Measurements from ENCODE around the gene SCAI. TPM values are rescaled to one million over a fixed set of nuclear protein-coding genes. Genes with fewer than 3 reads are reported as not detected.
"Not testable (repeated sequence)": the region's sequence is repeated elsewhere in the genome, so short reads cannot be mapped to it uniquely, and the experiment has no call there.

The SCAI gene
- total RNA-seq, 1 donor from 2014 or later = 10.0 TPM

DNA sequence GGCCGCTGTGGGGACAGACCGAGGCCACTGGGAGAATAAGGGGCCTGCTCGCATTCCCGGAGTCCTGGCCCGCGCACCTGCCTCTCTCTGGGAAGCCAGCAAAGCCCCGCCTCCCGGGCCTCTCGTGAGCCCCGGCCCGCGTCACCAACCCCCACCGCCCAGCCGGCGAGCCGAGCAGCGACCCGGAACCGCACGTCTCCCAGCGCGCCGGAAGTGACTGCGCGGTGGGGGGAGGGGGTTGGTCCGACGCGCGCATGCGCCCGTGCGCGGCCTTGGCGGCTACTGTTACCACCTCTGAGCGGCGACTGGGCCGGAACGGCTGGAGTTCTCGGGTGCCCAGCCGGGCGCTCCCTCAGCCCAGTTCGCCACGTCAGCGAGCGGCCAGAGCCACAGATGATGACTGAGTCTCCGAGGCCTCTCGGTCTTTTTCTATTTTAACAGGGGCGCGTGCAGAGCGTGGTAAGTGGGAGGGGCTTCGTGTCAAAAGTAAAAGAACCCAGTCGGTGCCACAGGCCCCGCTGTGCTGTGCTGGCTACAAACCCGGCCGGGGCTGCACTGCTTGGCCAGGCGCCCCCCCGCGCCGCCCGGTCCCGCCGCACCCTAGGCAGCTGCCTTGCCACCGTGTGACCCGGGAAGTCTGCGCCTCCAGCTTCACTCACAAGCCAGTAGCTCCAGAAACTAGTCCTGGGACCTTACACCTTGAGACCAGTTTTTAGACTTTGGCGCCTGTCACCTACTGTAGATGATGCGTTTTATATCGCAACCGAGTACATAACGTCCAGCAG lies 202.2 kb downstream of the SCAI start, which contains the start of gene GOLGA1:
GOLGA1 (minus strand) TSS at position 190 of the 785 bp plus-strand sequence. CDS start 2,372 bp downstream, outside the sequence.
- peak; percentile 92 for DNase-seq (ENCODE audit: low spot score)
- intact Hi-C loops (cut with micrococcal nuclease) = loop anchor here (1.0 to 5.0 kb wide), 9 partner anchors 71 to 320 kb away; partner anchors contain the start of genes ARPC5L, GAPVD1, HSPA5 and PPP6C
- Mint-ChIP-seq H3K4me3 (peak within 1 kb of the TSS; percentile 94), H3K36me3 (ENCODE audit: low read depth) (peaks cover 6% of the 10 kb centered on the region), H3K27ac (peak within 1 kb of the TSS; percentile 99), H3K4me1 (ENCODE audit: low read depth) (peaks cover 29% of the 10 kb centered on the region), H3K9me3 (no peaks in the 10 kb centered on the region), H3K27me3 (ENCODE audit: insufficient read depth) (no peaks in the 10 kb centered on the region)

DNA sequence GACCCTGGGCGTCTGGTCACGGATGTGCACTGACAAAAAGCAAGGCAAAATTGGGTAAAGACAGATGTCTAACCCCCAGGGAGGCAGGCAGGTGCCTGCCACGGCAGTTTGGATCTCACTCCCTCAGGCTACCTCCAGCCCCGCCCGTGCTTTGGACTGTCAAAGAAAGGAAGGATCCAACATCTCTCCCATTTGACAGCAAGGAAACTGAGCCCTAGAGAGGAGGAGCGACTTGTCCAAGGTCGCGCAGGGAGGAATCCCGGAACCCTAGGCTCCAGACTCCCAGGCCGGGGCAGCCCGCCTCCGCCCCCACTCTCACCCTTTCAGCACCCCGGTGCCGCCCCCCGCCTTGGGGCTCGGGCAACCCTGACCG lies 202.8 kb downstream of the SCAI start:
- H3K9me3 Mint-ChIP-seq = no peaks in the 10 kb centered on the region
- no peak for DNase-seq (ENCODE audit: low spot score)
- H3K27ac Mint-ChIP-seq = peak overlapping the region; percentile 99
- peaks cover 11% of the 10 kb centered on the region for H3K36me3 Mint-ChIP-seq (ENCODE audit: low read depth)
- intact Hi-C loops (cut with micrococcal nuclease) = loop anchor here (2.0 to 5.0 kb wide), 2 partner anchors 187 to 300 kb away; partner anchors contain the start of gene HSPA5
- H3K4me3 Mint-ChIP-seq = peak overlapping the region; percentile 94
- no peaks in the 10 kb centered on the region for H3K27me3 Mint-ChIP-seq (ENCODE audit: insufficient read depth)
- H3K4me1 Mint-ChIP-seq (ENCODE audit: low read depth) = peaks cover 29% of the 10 kb centered on the region

DNA sequence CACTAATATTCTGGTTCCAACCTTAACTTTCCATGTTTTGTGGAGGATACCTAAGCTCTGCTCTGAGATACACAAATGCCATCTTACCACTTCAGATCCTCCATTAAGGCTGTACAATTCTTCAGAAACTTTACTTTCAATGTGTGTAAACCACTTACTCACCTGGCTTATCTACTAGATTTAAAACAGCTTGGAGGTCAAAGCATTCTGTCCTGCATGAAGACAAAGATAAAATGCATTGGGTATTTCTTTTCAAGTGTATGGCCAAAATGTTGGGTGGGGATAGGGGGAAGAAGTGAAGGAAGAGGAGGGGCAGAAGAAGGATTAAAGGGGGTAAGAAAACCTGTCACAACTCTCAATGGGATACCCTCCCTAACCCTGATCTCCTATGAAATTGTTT lies 203.4 kb downstream of the SCAI start:
- peak overlapping the region; percentile 99 for H3K27ac Mint-ChIP-seq
- H3K9me3 Mint-ChIP-seq = no peaks in the 10 kb centered on the region
- no peak for DNase-seq (ENCODE audit: low spot score)
- H3K4me1 Mint-ChIP-seq (ENCODE audit: low read depth) = peaks cover 29% of the 10 kb centered on the region
- intact Hi-C loops (cut with micrococcal nuclease) = loop anchor here (2.0 to 5.0 kb wide), 2 partner anchors 187 to 301 kb away; partner anchors contain the start of gene HSPA5
- H3K27me3 Mint-ChIP-seq (ENCODE audit: insufficient read depth) = no peaks in the 10 kb centered on the region
- H3K4me3 Mint-ChIP-seq = peak overlapping the region; percentile 94
- peaks cover 13% of the 10 kb centered on the region for H3K36me3 Mint-ChIP-seq (ENCODE audit: low read depth)

DNA sequence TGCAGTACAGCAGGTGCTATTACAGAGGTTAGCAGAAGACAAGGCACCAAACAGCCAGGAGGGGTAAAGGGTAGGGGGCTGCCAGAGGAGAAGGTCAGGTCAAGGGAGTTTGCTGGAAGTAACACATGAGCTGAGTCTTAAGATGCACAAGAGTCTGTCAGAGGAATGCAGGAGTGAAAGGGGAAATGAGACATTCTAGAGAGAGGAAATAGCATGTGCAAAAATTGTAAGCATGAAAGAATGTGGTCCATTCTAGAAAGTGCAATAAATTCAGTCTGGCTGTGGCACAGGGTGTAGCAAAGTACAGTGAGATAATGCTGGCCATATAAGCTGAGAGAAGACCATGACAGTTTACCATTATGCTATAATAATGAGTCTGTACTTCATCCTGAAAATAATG lies 209.0 kb downstream of the SCAI start:
- peaks cover 19% of the 10 kb centered on the region for H3K4me1 Mint-ChIP-seq (ENCODE audit: low read depth)
- no peak overlapping the region for H3K27ac Mint-ChIP-seq
- peaks cover 34% of the 10 kb centered on the region for H3K36me3 Mint-ChIP-seq (ENCODE audit: low read depth)
- no peaks in the 10 kb centered on the region for H3K27me3 Mint-ChIP-seq (ENCODE audit: insufficient read depth)
- no peak for DNase-seq (ENCODE audit: low spot score)
- H3K4me3 Mint-ChIP-seq = no peak overlapping the region
- H3K9me3 Mint-ChIP-seq = no peaks in the 10 kb centered on the region
- intact Hi-C loops (cut with micrococcal nuclease) = no loop called here

DNA sequence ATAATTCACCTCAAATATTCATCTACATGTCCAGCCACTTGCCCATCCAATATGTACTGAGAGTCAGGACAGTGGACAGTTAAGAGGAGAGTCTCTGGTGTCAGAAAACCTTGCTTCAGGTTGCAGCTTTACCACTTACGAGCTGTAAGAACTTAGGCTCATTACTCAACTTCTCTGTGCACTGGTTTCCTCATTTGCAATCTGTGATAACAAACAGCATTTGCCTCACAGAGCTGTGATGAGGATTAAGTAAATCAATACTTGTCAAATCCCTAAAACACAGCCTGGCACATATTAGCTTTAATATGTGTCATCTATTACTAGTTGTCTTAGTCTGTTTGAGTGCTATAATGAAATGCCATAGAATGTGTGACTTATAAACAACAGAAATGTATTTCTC lies 211.0 kb downstream of the SCAI start:
- Mint-ChIP-seq H3K27ac (no peak overlapping the region), H3K9me3 (no peaks in the 10 kb centered on the region), H3K4me1 (ENCODE audit: low read depth) (peaks cover 13% of the 10 kb centered on the region), H3K27me3 (ENCODE audit: insufficient read depth) (no peaks in the 10 kb centered on the region), H3K36me3 (ENCODE audit: low read depth) (peaks cover 43% of the 10 kb centered on the region), H3K4me3 (no peak overlapping the region)
- no peak for DNase-seq (ENCODE audit: low spot score)
- intact Hi-C loops (cut with micrococcal nuclease) = no loop called here

DNA sequence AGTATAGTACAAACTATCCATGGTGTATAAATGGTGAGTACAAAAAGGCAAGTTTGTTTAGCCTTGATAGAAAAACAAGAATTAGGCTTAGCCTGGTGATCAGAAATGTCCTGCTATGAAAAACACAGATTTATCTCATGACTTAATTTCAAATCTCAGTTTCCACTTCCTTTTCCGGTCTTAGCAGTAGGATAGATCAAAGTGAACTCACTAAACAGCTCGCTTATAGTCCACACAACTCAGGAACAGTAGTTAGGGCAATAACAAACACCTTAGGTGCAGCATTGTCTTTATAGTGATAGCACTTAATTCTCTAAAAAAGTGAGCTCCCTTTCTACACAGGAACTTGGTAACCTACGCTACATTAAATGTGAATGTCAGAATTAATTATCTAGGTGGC lies 213.9 kb downstream of the SCAI start:
- Mint-ChIP-seq H3K9me3 (no peaks in the 10 kb centered on the region), H3K27me3 (ENCODE audit: insufficient read depth) (no peaks in the 10 kb centered on the region), H3K27ac (no peak overlapping the region), H3K4me3 (no peak overlapping the region), H3K36me3 (ENCODE audit: low read depth) (peaks cover 43% of the 10 kb centered on the region), H3K4me1 (ENCODE audit: low read depth) (peaks cover 11% of the 10 kb centered on the region)
- intact Hi-C loops (cut with micrococcal nuclease) = no loop called here
- DNase-seq (ENCODE audit: low spot score) = no peak

DNA sequence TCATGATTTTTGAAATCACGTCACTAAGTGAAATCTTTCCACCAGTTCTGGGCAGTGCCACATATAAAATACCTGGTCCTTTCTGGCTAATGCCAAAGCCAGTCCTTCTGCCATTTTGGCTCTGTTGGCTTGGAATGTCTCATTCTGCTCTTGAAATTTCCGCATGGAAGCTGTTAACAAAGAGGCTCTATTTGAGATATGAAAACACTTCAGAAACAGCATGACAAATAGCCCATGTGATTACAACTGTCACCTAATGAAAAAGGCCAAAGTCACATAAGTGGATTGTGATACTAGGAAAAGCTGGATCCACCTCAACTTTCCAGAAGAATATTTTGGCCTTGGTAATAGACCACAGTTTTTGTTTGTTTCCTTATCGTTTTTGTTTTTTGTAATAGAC lies 215.2 kb downstream of the SCAI start:
- DNase-seq (ENCODE audit: low spot score) = no peak
- peaks cover 6% of the 10 kb centered on the region for H3K4me1 Mint-ChIP-seq (ENCODE audit: low read depth)
- intact Hi-C loops (cut with micrococcal nuclease) = no loop called here
- H3K27ac Mint-ChIP-seq = no peak overlapping the region
- H3K27me3 Mint-ChIP-seq (ENCODE audit: insufficient read depth) = no peaks in the 10 kb centered on the region
- H3K9me3 Mint-ChIP-seq = no peaks in the 10 kb centered on the region
- H3K4me3 Mint-ChIP-seq = no peak overlapping the region
- H3K36me3 Mint-ChIP-seq (ENCODE audit: low read depth) = peaks cover 34% of the 10 kb centered on the region

DNA sequence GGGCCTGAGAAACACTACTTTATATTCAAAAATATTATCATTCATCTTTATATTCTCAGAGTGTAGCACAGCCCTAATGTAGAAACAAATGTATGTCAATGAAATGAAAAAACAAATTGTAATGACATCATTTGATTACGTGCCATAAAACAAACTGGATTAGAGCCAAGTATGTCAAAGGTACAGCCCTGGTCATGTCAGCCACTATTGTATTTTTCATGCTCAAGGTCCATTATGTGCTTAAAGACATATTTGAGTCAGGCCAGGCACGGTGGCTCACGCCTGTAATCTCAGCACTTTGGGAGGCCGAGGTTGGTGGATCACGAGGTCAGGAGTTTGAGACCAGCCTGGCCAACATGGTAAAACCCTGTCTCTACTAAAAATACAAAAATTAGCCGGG lies 222.9 kb downstream of the SCAI start:
- H3K36me3 Mint-ChIP-seq (ENCODE audit: low read depth) = peaks cover 23% of the 10 kb centered on the region
- H3K27ac Mint-ChIP-seq, H3K4me3 Mint-ChIP-seq: not testable (repeated sequence)

DNA sequence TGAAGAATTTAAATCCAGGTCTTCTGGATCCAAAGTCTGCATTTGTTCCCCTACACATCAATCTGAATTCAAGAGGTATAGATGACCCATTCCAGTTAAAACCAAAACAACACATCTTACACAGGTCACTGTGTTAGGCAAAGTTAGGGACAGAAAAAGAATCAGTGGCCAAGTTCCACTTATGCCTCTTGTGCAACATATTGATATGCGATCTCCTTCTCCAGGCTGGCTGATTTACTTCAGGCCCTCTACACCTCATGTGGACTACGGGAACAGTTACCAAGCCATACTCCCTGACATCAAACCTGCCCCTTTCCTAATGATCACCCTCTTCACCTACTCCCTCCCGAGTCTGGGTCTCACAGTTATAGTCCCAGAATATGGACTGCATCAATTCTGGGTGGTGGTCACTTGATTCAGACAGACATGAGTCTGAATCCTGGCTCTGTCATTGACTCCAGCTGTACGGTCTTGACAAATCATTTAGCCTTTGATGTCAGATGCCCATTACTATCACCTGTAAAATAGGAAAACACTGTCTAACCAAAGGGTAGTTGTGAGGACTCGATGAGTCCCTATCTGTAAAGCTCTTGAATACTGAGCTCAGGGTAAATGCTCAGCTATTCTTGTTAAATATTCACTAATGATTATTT lies 228.4 kb downstream of the SCAI start:
- Mint-ChIP-seq H3K27ac (no peak overlapping the region), H3K27me3 (ENCODE audit: insufficient read depth) (no peaks in the 10 kb centered on the region), H3K9me3 (no peaks in the 10 kb centered on the region), H3K4me1 (ENCODE audit: low read depth) (no peaks in the 10 kb centered on the region), H3K36me3 (ENCODE audit: low read depth) (peaks cover 32% of the 10 kb centered on the region), H3K4me3 (no peak overlapping the region)
- no peak for DNase-seq (ENCODE audit: low spot score)
- intact Hi-C loops (cut with micrococcal nuclease) = no loop called here

More for the DNA sequence above, 222.9 kb downstream of the SCAI start:
- intact Hi-C loops (cut with micrococcal nuclease); H3K27me3 Mint-ChIP-seq (ENCODE audit: insufficient read depth); H3K4me1 Mint-ChIP-seq (ENCODE audit: low read depth); H3K9me3 Mint-ChIP-seq; DNase-seq (ENCODE audit: low spot score): not testable (repeated sequence)

DNA sequence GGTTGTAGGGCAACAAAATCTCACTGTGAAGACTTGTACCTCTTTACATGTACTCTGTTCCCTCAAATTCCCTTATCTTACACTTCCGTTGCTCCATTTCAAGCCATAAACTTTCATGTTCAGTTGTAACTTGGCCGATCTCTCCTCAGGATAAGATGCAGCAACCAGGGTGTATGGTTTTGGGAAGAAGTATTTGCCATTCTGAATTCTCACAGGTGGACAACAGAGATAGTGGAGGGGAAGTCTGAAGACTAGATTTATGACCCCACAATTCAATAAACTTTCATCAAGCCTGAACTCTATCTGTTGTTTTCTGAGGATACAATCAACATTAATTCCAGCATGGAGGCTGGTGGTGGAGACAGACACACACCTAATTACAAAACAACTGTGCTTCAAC lies 229.9 kb downstream of the SCAI start:
- H3K9me3 Mint-ChIP-seq = no peaks in the 10 kb centered on the region
- no peak overlapping the region for H3K27ac Mint-ChIP-seq
- peaks cover 27% of the 10 kb centered on the region for H3K36me3 Mint-ChIP-seq (ENCODE audit: low read depth)
- no peak for DNase-seq (ENCODE audit: low spot score)
- H3K4me3 Mint-ChIP-seq = no peak overlapping the region
- intact Hi-C loops (cut with micrococcal nuclease) = no loop called here
- no peaks in the 10 kb centered on the region for H3K27me3 Mint-ChIP-seq (ENCODE audit: insufficient read depth)
- no peaks in the 10 kb centered on the region for H3K4me1 Mint-ChIP-seq (ENCODE audit: low read depth)

DNA sequence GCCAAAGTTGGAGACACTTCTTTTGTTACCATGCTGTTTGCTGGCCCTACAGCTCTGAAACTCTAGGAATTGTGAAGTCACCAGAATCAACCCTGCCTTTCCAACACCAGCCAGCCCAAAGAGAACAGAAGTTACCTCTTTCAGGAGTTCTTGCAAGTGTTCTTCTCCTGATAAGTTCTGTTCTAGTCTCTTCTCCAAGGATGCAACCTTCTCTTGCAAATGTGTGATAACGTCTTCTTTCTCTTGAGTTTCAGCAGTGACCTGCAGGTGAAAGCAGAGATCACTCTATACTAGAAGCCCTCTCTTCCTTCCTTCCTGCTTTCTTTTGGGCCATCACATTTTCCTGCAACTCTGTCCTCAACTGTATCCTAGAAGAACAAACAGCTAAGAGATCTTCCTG lies 231.6 kb downstream of the SCAI start:
- no peaks in the 10 kb centered on the region for H3K27me3 Mint-ChIP-seq (ENCODE audit: insufficient read depth)
- H3K27ac Mint-ChIP-seq = no peak overlapping the region
- no peak for DNase-seq (ENCODE audit: low spot score)
- peaks cover 37% of the 10 kb centered on the region for H3K36me3 Mint-ChIP-seq (ENCODE audit: low read depth)
- H3K4me3 Mint-ChIP-seq = no peak overlapping the region
- H3K4me1 Mint-ChIP-seq (ENCODE audit: low read depth) = no peaks in the 10 kb centered on the region
- intact Hi-C loops (cut with micrococcal nuclease) = no loop called here
- no peaks in the 10 kb centered on the region for H3K9me3 Mint-ChIP-seq

DNA sequence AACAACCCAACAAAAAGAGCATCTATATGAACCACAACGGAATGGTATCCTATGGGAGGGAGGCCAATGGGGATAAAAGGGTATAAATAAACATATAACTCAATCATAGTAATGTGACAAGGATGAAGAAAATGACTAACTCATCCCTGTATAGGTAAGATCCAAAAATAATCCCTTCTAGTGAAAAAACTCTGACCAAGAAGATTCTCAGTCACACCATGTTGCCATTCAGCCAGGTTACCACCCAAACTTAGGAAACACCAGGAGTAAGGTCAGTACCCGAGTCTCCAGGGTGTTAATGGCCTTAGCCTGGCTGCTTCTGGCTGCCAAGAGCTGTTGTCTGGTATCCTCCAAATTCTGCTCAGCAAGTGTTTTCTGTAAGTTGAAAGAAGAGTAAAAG lies 235.2 kb downstream of the SCAI start:
- DNase-seq (ENCODE audit: low spot score) = no peak
- H3K4me1 Mint-ChIP-seq (ENCODE audit: low read depth) = no peaks in the 10 kb centered on the region
- intact Hi-C loops (cut with micrococcal nuclease) = no loop called here
- no peak overlapping the region for H3K4me3 Mint-ChIP-seq
- H3K9me3 Mint-ChIP-seq = no peaks in the 10 kb centered on the region
- H3K27me3 Mint-ChIP-seq (ENCODE audit: insufficient read depth) = no peaks in the 10 kb centered on the region
- no peak overlapping the region for H3K27ac Mint-ChIP-seq
- peaks cover 35% of the 10 kb centered on the region for H3K36me3 Mint-ChIP-seq (ENCODE audit: low read depth)

DNA sequence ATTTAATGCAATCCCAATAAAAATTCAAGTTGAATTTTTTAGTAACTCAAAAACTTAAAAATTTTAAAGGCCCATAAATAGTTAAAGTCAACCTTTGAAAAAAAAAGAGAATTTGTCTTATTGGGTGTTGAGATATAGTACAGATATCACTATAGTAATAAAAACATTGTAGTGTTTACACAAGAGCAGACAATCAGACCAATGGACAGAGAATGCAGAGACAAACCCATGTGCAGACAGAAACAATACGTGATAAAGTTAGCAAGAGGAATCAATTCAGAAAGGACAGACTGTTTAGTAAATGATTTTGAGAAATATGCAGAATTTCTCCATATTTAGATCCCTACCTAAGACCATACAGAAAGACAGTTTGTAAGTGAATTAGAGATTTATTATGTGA lies 236.4 kb downstream of the SCAI start:
- H3K4me3 Mint-ChIP-seq = no peak overlapping the region
- no peaks in the 10 kb centered on the region for H3K4me1 Mint-ChIP-seq (ENCODE audit: low read depth)
- intact Hi-C loops (cut with micrococcal nuclease) = no loop called here
- H3K9me3 Mint-ChIP-seq = no peaks in the 10 kb centered on the region
- no peaks in the 10 kb centered on the region for H3K27me3 Mint-ChIP-seq (ENCODE audit: insufficient read depth)
- no peak overlapping the region for H3K27ac Mint-ChIP-seq
- peaks cover 39% of the 10 kb centered on the region for H3K36me3 Mint-ChIP-seq (ENCODE audit: low read depth)
- DNase-seq (ENCODE audit: low spot score) = no peak

Measured in activated T-helper 1 cell treated with anti-CD3 and anti-CD28 coated beads, Interleukin-12 subunit alpha, Interleukin-12 subunit beta, Interleukin-2, Interleukin-4 antibody, amounts not matched to agents 30 ng/mL and 10 ng/mL and 1 ng/mL, durations not matched to agents 14 hours and 24 hours and 36 hours (primary cell).